ENCODE results near the gene XRN2.
"Not testable (repeated sequence)": the region's sequence is repeated elsewhere in the genome, so short reads cannot be mapped to it uniquely, and the experiment has no call there.

Gene XRN2

GRCh38 chr20:21355981-21356380 lies 52.9 kb downstream of the XRN2 start:
- DNase-seq, result no peak

DNA sequence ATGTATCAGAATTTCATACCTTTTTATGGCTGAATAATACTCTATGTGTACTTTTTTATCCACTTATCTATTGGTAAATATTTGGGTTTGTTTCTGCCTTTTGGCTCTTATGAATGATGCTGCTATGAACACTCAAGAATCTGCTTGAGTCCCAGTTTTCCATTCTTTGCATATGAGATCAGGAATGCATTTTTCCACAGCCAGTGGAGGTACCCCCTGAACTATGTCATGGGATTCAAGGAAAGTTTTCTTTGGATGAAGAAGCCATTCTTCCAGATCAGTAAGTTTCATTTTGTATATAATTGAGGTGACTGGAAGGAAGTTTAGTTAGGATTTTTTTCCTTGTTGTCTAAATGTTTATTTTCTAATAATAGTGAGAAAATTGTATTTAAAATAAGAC lies 53.3 kb downstream of the XRN2 start:
- no peak for DNase-seq

DNA sequence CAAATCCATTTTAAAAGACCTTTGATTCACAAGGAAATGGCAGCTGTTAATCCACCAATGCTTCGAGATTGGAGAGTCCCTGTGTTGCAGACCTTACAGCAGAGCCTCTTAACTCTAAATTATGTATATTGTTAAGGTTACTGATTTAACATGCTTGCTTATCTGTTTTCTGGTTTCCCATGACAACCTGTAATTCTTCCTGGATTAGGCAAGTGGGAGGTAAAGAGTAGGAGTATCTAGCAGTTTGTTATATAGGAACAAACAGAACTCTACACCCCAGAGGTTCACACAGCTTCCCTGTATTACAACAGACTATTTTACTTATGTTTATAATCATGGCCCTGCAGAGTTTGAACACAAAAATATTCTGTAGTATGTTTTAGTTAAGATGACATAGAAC lies 54.7 kb downstream of the XRN2 start:
- DNase-seq, result no peak

DNA sequence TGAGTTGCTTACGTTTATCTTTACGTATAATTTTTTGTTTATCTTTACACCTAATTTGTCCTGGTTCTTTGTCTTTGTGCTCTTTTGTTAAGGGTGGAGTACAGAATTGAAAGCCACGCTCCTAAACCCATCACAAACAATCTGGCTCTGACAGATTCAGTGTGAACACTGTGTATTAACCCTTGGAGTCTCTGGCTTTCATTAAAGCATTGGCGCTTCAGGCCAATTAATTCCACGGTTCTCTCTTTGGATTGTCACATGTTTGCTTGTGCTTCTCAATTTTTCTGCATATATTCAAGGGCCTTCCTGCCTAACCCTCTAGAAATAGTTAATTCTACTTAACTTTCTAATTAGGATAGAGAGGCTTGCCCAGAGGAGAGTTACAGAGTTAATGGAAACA lies 55.6 kb downstream of the XRN2 start:
- no peak for DNase-seq

DNA sequence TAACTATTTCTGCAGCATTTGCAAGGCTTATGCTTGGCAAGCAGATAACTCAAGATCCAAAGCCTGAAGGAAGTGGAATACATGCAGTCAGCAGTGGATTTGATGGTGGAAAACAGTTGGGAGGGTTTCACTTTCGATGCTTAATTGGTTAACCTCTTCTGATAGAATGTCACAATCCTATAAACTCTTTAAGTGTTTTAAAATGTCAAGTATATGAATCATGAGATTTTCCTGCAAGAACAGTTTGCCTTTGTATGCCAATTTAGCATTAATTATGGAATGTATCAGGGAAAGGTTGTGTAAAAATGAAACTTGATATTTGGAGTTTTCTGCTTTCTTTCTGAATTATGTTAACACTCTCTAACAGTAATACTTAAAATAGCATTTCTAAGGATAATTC lies 57.6 kb downstream of the XRN2 start:
- DNase-seq, result no peak

- no peak for DNase-seq
These were observed 58.1 kb downstream of the XRN2 start for GRCh38 chr20:21361266-21361665.

DNA sequence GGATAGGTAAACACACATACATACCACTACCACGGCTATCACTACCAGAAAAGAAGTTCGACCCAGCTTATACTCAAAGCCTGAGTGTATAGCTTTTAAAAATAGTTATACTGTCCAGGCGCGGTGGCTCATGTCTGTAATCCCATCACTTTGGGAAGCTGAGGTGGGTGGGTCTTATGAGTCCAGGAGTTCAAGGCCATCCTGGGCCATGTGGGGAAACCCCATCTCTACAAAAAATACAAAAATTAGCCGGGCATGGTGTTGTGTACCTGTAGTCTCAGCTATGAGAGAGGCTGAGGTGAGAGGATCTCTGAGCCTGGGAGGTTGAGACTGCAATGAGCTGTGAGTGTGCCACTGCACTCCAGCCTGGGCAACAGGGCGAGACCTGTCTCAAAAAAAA lies 61.3 kb downstream of the XRN2 start:
- no peak for DNase-seq

- no peak for DNase-seq
These were observed 62.6 kb downstream of the XRN2 start for GRCh38 chr20:21365771-21366170.

DNA sequence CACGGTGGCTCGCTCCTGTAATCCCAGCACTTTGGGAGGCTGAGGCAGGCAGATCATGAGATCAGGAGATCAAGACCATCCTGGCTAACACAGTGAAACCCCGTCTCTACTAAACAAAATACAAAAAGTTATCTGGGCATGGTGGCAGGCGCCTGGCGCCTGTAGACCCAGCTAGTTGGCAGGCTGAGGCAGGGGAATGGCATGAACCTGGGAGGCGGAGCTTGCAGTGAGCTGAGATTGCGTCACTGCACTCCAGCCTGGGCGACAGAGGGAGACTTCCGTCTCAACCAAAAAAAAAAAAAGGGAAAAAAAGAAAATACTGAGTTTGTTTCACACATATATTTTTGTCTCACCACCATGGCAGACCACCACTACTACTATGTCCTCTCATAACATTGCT lies 63.1 kb downstream of the XRN2 start:
- not testable (repeated sequence) for DNase-seq

- no peak for DNase-seq
These were observed 65.7 kb downstream of the XRN2 start for GRCh38 chr20:21368791-21369190.

GRCh38 chr20:21371193-21371592 lies 68.1 kb downstream of the XRN2 start:
- DNase-seq, result no peak

DNA sequence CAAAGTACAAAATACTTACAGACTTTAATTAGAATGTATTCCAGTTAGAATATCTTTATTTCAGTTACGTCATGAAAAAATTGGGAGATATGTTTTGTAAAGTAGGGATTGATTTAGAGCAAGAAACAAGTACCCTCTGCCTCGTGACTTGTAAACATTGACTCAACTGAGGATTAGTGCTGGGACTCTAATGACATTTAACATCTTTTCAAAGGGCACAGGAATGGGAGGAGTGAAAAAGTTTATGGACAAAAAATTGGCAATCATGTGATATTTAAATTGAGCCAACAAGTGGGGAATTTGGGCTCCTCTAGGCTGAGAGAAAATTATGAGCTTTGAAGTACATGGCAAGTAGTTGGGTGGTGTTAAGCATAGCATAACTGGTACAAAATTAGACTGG lies 68.9 kb downstream of the XRN2 start:
- no peak for DNase-seq

GRCh38 chr20:21373436-21373835 lies 70.3 kb downstream of the XRN2 start:
- no peak for DNase-seq

GRCh38 chr20:21376626-21377025 lies 73.5 kb downstream of the XRN2 start:
- DNase-seq, result no peak

DNA sequence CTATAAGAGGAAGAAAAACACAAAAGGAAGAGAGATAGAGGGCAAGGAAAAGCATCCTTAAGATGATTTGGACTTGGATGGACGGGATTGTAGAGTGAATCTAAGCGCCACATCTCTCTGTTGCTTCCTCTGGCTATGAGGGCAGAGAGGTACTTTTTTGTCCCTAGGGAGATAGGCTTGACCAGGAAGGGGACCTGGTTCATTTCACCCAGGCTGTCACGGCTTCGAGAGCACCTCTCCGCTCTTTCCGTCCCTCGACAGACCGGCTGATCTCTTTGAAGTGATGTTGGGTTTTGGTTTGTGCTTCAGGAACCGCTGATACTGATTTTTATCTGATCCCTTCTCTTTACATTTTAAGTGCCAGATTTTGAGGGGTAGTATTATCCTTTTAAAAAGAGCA lies 74.6 kb downstream of the XRN2 start:
- no peak for DNase-seq

DNA sequence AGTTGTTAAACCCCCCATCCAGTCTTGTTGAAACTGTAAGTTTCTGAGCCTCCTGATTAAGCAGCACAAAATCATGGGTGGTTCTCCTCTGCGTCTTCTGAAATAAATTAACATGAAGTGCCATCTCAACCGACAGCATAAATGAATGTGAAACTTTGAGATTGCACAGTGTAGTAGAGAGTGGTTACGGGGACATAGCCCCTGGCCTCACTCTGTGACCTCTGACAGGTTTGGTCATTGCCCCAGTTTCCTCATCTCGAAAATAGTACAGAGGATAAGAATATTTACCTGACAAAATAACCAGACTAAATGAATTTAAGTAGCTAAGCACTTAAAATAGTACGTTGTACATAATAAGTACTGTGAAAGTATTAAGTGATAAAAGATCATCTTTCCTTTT lies 75.1 kb downstream of the XRN2 start:
- DNase-seq, result no peak

GRCh38 chr20:21380711-21381110 lies 77.6 kb downstream of the XRN2 start:
- DNase-seq, result no peak

DNA sequence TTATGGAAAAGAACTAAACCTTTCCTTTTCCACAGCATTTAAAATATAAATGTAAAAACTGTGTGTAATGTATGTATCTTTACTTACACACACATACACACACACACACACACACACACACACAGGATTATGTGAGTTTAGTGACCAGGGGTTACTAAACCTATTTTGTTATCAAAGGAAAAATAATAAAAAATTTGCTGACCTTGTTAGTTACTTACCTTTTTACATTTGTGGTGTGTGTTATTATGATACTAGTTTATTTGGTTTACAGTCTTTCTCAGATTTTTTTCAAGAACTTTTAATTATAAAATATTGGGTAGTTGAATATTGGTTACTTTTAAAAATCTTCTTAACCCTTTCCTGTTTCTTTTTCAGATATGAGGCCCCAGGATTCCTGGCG lies 78.5 kb downstream of the XRN2 start:
- DNase-seq, result no peak

DNA sequence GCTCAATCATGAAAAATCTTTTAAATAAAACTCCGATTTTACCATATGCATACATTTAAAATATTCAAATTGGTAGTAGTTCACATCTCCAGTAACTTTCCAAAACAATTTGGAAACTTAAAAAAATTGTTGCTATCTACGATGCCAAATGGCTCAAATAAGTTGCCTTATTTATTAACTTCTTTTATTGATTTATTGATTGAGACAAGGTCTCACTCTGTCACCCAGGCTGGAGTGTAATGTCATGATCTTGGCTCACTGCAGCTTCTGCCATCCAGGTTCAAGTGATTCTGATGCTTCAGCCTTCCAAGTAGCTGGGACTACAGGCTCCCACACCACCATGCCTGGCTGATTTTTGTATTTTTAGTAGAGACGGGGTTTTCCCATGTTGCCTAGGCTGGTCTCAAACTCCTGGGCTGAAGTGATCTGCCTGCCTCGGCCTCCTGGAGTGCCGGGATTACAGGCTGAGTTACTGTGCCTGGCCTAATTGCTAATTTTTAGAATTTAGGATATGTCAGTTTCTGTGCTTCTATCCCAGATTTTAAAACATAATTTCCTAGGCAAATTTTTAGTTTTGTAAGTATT lies 81.3 kb downstream of the XRN2 start:
- DNase-seq, result no peak

DNA sequence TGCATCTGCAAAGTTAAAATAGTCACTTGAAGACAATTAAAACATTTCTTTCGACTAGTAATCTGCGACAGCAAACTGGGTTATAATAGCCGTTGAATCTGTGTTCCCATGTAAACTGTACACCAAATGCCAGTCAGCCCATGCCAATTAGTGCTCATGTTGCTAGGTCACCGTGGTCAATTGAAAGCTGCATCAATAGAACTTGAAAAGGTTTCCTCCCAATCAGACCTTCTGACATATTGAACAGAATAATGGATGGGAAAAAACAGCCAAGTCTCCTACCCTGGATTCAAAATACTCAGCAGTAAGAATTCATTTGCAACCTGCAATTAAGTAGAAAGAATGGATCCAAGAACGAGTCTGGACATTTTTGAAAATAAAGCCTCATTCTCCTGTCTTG lies 83.0 kb downstream of the XRN2 start:
- no peak for DNase-seq

DNA sequence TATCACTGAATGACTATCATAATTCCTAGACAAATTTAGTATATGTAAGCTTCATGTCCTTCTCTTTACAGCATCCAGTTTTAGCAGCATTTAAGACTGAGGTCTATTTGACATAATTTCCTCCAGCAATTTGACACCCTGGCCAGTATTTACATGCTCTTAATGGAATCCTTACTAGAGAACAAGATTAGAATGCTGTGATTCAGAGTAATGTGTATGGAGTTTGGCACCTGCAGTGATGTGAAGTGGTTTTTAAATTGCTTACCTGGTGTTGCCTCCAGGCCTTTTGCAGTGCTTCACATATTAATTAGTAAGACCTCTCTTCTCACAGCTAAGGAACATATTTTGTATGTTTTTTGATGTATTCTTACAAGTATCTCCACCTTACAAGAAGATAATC lies 84.4 kb downstream of the XRN2 start:
- peak; percentile 78 for DNase-seq

GRCh38 chr20:21388566-21388965 lies 85.4 kb downstream of the XRN2 start:
- no peak for DNase-seq

GRCh38 chr20:21389368-21389767 lies 86.2 kb downstream of the XRN2 start:
- no peak for DNase-seq

GRCh38 chr20:21390768-21391167 lies 87.6 kb downstream of the XRN2 start:
- no peak for DNase-seq

DNA sequence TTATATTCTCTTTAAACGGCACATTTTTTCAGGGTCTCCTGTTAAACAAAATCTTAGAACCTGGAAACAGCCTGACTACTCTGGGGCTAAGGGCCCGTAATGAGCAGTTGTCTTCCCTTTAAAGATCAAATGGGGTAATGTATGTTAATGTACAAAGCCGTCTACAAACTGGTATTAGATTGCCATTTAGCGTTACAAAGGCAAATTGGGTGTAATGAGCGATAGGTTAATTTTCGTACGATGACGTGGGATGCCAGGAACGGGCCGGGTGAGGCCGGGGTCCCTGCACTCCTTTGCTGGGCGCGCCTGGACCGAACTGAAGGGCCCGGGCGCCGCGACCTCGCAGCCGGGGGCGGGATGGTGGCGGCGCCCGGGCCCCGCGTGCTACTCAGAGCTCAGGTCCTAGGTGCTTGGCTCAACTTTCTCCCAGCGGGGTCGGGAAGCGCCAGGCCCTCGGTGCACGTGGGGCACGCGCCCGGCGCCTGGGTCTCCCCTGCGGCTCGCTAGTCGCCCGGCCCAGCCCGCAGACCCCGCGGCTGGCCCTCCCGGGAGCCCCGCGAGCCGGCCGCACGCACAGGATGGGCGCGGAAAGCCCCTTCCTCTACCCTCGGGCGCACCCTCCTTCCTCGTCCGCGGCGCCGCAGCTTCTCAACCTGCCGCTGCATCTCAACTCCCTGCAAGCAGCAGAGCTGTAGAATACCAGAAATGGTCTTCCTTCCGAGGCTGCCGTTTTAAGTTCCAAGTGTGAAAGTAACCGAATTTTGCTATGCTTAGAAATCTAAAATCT lies 88.2 kb downstream of the XRN2 start:
- DNase-seq, result no peak

Data from NCI-H1105 (cell line).